H1 (cell line): ENCODE data around the gene SLC35E3. TPM values are rescaled to one million over a fixed set of nuclear protein-coding genes. Genes with fewer than 3 reads are reported as not detected.

Experiments
- BACH1 ChIP-seq: IDR thresholded peaks from 2 replicates; pipeline ENCODE4 v1.6.1; 2012; ENCODE audit warnings: low read length, improper control_type of control experiment
- BCL11A ChIP-seq, 2 experiments: IDR thresholded peaks; one replicate each; pipeline ENCODE4 v1.6.1; 2011; ENCODE audit warnings: low read depth in 2 of 2, low read length in 2 of 2, mild to moderate bottlenecking in 2 of 2
- KDM4A ChIP-seq: IDR thresholded peaks from one replicate; pipeline ENCODE4 v1.7.1; 2012; ENCODE audit warnings: low read depth, mild to moderate bottlenecking, moderate library complexity, low read length, inconsistent platforms; ENCODE audit not compliant: severe bottlenecking
- KDM5A ChIP-seq: fragments of 200-600 bp; IDR thresholded peaks from 2 replicates; pipeline ENCODE4 v1.7.1; 2012; ENCODE audit warnings: mild to moderate bottlenecking, low read length, inconsistent platforms, mixed read lengths
- MAX ChIP-seq: IDR thresholded peaks from 2 replicates; pipeline ENCODE4 v1.6.1; 2012; ENCODE audit warnings: inconsistent platforms
- POLR2AphosphoS5 ChIP-seq: IDR thresholded peaks from 2 replicates; pipeline ENCODE4 v1.6.1; 2011; ENCODE audit warnings: low read depth, low read length
- RXRA ChIP-seq: IDR thresholded peaks from 2 replicates; pipeline ENCODE4 v1.6.1; 2011; ENCODE audit warnings: low read depth, mild to moderate bottlenecking, low read length, moderate library complexity; ENCODE audit not compliant: insufficient read depth
- SP4 ChIP-seq: IDR thresholded peaks from 2 replicates; pipeline ENCODE4 v1.6.1; 2012; ENCODE audit warnings: low read length, inconsistent platforms
- TAF7 ChIP-seq: optimal IDR thresholded peaks from 2 replicates; pipeline ENCODE3; 2011; ENCODE audit warnings: low read depth, mild to moderate bottlenecking, inconsistent platforms, low read length, moderate library complexity, borderline replicate concordance
- polyA plus RNA-seq, 7 experiments: library from polyadenylated mRNA; depleted of rRNA in 3 of 7; stranded (reverse) in 5 of 7; unstranded in 2 of 7; fragments of >200 nt in 5 of 7; fragments of 200-250 nt in 2 of 7; gene quantifications; 1 replicate in 5 of 7; 2 replicates in 1 of 7; 4 replicates in 1 of 7; pipeline versions ENCODE4 v1.2.1 to v1.2.3, GENCODE V29; 2011 to 2013; ENCODE audit warnings: missing spikeins in 2 of 7, mixed read lengths in 2 of 7
- total RNA-seq: library from RNA; stranded (reverse); fragmentation: NEBNext Ultra II Directional; extraction: Animal tissue kit (Norgen Biotek cat#: 25700); gene quantifications from 2 replicates; pipeline ENCODE4 v1.2.1, GENCODE V29; 2021
- TF ChIP-seq, protein P1 (sequence below): fragments of 300-600 bp; sonication (generic); IDR thresholded peaks from 2 replicates; pipeline ENCODE4 v1.7.1; 2012; ENCODE audit warnings: low read length, moderate library complexity, mild to moderate bottlenecking, inconsistent platforms; ENCODE audit not compliant: insufficient replicate concordance

Gene SLC35E3
- total and polyA plus RNA-seq, 2 of the 8 experiments (the other 6 are each of a cell fraction or from before 2014, with no cell fraction given): 10.0 to 10.9 TPM

DNA sequence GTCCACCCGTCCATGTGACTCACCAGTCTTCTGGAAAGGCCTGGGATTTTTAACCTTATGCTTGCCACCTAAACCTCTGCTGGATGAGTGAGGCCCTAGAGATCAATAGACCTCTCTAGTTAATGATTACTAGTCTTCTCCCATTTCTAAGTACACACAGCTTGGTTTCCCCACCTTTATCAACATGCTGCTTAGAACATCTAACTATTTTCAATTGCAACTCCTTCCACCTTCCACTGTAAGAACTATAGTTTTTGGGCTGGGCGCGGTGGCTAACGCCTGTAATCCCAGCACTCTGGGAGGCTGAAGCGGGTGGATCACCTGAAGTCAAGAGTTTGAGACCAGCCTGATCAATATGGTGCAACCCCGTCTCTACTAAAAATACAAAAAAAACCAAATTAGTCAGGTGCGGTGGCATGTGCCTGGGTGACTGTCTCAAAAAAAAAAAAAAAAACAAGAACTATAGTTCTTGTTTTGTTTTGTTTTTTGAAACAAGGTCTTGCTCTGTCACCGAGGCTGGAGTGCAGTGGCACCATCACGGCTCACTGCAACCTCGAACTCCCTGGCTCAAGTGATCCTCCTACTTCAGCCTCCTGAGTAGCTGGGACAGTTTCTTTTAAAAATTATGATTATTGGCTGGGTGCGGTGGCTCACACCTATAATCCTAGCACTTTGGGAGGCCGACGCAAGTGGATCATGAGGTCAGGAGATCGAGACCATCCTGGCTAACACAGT lies 43.3 kb downstream of the SLC35E3 start (continued):
- TF ChIP-seq, protein P1, sequence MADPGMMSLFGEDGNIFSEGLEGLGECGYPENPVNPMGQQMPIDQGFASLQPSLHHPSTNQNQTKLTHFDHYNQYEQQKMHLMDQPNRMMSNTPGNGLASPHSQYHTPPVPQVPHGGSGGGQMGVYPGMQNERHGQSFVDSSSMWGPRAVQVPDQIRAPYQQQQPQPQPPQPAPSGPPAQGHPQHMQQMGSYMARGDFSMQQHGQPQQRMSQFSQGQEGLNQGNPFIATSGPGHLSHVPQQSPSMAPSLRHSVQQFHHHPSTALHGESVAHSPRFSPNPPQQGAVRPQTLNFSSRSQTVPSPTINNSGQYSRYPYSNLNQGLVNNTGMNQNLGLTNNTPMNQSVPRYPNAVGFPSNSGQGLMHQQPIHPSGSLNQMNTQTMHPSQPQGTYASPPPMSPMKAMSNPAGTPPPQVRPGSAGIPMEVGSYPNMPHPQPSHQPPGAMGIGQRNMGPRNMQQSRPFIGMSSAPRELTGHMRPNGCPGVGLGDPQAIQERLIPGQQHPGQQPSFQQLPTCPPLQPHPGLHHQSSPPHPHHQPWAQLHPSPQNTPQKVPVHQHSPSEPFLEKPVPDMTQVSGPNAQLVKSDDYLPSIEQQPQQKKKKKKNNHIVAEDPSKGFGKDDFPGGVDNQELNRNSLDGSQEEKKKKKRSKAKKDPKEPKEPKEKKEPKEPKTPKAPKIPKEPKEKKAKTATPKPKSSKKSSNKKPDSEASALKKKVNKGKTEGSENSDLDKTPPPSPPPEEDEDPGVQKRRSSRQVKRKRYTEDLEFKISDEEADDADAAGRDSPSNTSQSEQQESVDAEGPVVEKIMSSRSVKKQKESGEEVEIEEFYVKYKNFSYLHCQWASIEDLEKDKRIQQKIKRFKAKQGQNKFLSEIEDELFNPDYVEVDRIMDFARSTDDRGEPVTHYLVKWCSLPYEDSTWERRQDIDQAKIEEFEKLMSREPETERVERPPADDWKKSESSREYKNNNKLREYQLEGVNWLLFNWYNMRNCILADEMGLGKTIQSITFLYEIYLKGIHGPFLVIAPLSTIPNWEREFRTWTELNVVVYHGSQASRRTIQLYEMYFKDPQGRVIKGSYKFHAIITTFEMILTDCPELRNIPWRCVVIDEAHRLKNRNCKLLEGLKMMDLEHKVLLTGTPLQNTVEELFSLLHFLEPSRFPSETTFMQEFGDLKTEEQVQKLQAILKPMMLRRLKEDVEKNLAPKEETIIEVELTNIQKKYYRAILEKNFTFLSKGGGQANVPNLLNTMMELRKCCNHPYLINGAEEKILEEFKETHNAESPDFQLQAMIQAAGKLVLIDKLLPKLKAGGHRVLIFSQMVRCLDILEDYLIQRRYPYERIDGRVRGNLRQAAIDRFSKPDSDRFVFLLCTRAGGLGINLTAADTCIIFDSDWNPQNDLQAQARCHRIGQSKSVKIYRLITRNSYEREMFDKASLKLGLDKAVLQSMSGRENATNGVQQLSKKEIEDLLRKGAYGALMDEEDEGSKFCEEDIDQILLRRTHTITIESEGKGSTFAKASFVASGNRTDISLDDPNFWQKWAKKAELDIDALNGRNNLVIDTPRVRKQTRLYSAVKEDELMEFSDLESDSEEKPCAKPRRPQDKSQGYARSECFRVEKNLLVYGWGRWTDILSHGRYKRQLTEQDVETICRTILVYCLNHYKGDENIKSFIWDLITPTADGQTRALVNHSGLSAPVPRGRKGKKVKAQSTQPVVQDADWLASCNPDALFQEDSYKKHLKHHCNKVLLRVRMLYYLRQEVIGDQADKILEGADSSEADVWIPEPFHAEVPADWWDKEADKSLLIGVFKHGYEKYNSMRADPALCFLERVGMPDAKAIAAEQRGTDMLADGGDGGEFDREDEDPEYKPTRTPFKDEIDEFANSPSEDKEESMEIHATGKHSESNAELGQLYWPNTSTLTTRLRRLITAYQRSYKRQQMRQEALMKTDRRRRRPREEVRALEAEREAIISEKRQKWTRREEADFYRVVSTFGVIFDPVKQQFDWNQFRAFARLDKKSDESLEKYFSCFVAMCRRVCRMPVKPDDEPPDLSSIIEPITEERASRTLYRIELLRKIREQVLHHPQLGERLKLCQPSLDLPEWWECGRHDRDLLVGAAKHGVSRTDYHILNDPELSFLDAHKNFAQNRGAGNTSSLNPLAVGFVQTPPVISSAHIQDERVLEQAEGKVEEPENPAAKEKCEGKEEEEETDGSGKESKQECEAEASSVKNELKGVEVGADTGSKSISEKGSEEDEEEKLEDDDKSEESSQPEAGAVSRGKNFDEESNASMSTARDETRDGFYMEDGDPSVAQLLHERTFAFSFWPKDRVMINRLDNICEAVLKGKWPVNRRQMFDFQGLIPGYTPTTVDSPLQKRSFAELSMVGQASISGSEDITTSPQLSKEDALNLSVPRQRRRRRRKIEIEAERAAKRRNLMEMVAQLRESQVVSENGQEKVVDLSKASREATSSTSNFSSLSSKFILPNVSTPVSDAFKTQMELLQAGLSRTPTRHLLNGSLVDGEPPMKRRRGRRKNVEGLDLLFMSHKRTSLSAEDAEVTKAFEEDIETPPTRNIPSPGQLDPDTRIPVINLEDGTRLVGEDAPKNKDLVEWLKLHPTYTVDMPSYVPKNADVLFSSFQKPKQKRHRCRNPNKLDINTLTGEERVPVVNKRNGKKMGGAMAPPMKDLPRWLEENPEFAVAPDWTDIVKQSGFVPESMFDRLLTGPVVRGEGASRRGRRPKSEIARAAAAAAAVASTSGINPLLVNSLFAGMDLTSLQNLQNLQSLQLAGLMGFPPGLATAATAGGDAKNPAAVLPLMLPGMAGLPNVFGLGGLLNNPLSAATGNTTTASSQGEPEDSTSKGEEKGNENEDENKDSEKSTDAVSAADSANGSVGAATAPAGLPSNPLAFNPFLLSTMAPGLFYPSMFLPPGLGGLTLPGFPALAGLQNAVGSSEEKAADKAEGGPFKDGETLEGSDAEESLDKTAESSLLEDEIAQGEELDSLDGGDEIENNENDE: no peak
- TF ChIP-seq RXRA (no peak), SP4 (no peak), POLR2AphosphoS5 (no peak), MAX (no peak), KDM5A (no peak), KDM4A (no peak), TAF7 (no peak), BCL11A (IDR thresholded peaks at IDR 0.05; ENCODE audit: low read depth in 2 of 2, low read length in 2 of 2) (no peak), BACH1 (no peak)
